ENCODE data around the gene FAM111B.
"Not testable (repeated sequence)": the region's sequence is repeated elsewhere in the genome, so short reads cannot be mapped to it uniquely, and the experiment has no call there.

Gene FAM111B

DNA sequence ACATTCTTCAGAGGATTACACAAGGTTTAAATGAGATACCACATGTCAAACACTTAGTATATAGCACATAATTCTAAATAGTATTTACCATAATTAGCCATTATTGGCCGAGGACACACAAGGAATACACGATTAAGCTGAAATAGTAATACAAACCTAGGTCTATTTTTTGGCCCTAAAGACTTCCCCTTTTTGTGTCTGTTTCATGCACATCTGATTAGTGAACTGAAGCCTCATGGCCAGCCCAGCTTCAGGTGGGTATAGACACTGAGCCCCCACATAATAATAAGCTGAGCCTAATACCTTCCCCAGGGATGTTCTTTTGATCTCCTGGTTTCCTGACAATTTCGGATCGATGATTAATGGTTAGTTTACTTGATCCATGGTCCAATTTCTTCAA, 18.9 kb upstream of the FAM111B start:
- peaks cover 49% of the 10 kb centered on the region for H3K4me1 Mint-ChIP-seq
- no peak overlapping the region for H3K4me3 Mint-ChIP-seq
- H3K36me3 Mint-ChIP-seq, result peaks cover 32% of the 10 kb centered on the region
- H3K27ac Mint-ChIP-seq, result peak overlapping the region; percentile 24
- ATAC-seq, result peak; percentile 76
- H3K27me3 Mint-ChIP-seq, result no peaks in the 10 kb centered on the region
- H3K9me3 Mint-ChIP-seq, result no peaks in the 10 kb centered on the region

DNA sequence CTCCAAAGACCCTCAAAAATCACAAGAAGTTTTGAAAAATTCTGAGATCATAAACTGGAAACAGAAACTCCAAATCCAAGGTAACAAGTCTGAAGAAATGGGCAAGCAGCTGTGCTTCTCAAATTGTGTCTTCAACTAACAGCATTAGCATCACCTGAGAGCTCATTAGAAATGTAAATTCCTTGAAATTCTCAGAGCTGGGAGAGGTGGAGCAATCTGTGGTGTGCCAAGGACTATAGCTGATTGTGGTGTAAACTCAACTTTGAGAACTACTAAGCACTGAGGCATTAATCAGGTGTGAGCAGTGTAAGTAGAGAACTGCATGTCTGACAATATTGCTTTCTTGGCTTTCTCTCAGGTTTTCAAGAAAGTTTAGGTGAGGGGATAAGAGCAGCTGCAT, 13.5 kb upstream of the FAM111B start:
- not testable (repeated sequence) for H3K27me3 Mint-ChIP-seq, ATAC-seq, H3K27ac Mint-ChIP-seq, H3K4me3 Mint-ChIP-seq, H3K9me3 Mint-ChIP-seq
- Mint-ChIP-seq H3K36me3 (peaks cover 60% of the 10 kb centered on the region), H3K4me1 (peaks cover 77% of the 10 kb centered on the region)

DNA sequence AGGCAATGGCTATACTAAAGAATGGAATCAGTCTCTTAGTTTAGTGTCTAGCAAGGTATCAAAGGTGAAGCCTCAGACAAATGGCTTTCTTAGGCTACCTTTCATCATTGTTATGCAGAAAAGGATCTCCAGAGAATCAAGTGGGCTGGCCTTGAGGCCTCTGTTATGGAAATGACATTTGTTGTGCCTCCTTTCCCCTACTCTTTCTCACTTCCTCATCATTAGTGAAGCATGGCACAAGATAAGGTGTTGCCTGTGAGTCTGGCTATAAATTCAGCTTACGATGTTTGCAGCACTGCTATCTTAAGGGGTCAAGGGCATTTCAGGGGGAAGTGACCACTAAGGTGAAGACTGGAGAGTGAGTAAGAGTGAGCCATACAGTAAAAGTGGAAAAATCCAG, 11.8 kb upstream of the FAM111B start:
- not testable (repeated sequence) for H3K27me3 Mint-ChIP-seq, H3K4me3 Mint-ChIP-seq, H3K9me3 Mint-ChIP-seq
- Mint-ChIP-seq H3K4me1 (peaks cover 80% of the 10 kb centered on the region), H3K27ac (peak overlapping the region; percentile 73), H3K36me3 (peaks cover 75% of the 10 kb centered on the region)
- ATAC-seq, result peak; percentile 96

DNA sequence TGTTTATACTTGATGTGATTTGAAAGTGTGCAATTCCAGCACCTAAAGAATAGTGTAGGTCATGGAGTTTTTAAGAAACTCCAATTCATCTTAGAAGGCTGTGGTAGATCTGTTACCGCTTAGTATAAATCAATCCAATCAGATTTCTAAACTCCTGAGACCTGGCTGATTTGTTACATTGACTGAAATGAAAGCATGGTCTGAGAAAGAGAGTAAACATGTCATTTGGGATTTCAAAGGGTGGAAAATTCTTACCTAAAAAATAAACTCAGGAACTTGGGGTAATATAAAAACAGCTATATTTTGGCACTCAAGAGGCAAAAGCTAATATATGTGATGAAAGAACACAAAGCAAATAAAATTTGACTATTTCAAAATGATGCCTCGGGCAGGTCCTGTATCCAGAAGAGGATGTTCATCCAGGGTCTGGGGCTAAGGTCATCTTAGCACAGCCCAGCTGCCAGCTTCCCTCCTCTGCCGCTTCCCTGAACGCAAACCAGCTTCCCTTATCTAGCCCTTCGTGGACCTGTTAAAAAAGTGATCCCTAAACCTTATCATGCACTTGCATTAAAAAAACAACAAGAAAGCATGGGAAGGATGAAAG, 11.0 kb upstream of the FAM111B start:
- H3K9me3 Mint-ChIP-seq, ATAC-seq, H3K27me3 Mint-ChIP-seq: not testable (repeated sequence)
- H3K27ac Mint-ChIP-seq, result peak overlapping the region; percentile 73
- H3K36me3 Mint-ChIP-seq, result peaks cover 83% of the 10 kb centered on the region
- H3K4me3 Mint-ChIP-seq, result peak overlapping the region; percentile 43
- H3K4me1 Mint-ChIP-seq, result peaks cover 86% of the 10 kb centered on the region

DNA sequence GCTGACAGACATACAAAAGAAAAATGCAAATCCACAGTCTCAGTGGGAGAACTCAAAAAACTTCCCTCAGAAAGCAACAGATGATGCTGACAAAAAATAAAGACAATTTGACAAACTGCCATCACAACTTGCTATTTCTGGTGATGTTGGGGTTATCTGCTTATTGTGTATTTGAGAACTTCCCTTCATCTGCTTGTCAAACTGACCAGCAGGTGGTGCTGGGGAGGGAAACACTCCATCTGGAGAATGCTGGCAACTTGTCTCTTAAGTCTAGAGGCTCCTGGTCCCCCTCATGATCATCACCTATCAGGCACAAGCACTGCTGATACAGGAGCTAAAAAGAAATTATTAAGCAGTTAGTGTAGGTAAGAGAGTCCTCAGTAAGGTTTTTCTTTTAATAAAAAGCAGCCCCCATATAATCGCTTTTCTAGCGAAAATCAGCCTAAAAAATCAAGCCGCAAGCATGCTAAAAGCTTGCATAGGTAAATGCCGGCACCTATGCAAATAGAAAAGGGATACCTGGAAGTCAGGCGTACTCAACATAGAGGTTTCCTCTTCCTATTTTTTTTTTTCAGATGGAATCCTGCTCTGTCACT, 9.8 kb upstream of the FAM111B start:
- ATAC-seq, result no peak
- Mint-ChIP-seq H3K4me1 (peaks cover 83% of the 10 kb centered on the region), H3K27ac (peak overlapping the region; percentile 73)

DNA sequence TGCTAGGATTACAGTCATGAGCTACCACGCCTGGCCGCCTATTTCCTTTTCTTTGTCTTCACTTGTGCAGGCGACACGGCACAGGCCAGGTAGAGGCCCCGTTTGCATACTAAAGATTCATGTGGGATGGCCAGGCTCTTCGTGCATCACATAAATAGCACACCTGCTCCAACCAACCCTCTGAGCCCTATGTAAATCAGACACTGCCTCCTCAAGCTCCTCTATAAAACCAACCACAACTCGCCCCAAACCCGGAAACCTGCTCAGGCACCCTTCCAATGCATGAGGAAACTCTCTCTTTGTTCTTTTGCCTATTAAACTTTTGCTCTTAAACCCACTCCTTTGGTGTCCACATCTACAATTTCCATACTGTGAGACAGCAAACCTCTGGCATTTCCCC, 9.1 kb upstream of the FAM111B start:
- not testable (repeated sequence) for H3K27me3 Mint-ChIP-seq, H3K9me3 Mint-ChIP-seq
- Mint-ChIP-seq H3K4me1 (peaks cover 80% of the 10 kb centered on the region), H3K4me3 (peak overlapping the region; percentile 69), H3K27ac (peak overlapping the region; percentile 73), H3K36me3 (peaks cover 70% of the 10 kb centered on the region)
- peak; percentile 22 for ATAC-seq

More for the DNA sequence above, 9.8 kb upstream of the FAM111B start:
- Mint-ChIP-seq H3K9me3 (peaks cover 9% of the 10 kb centered on the region), H3K36me3 (peaks cover 78% of the 10 kb centered on the region), H3K27me3 (no peaks in the 10 kb centered on the region), H3K4me3 (peak overlapping the region; percentile 69)

DNA sequence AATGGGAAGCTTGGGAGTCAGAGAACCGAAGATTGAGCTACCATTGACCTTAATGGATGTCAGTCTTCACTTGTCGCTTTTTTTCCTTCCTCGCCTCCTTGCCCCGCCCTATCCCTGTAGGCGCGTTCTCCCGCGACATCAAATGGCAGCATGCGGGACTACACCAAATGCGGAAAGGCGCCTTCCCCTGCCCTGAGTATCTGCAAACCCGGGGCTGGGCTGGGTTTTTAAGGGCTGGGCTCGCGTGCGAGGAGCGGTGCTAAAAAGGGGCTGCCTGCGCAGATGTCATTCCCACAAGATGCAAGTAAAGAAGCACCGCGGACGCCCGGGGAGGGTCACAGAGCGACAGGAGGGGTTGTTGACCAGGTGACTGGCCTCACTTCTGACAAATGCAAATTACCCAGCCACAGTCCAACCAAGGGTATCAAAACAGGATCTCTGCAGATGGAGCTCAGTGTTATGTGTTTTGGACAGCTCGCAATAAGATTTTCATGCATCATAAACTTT, 4.7 kb upstream of the FAM111B start:
- Mint-ChIP-seq H3K4me1 (peaks cover 83% of the 10 kb centered on the region), H3K4me3 (peak overlapping the region; percentile 90), H3K36me3 (peaks cover 35% of the 10 kb centered on the region), H3K27me3 (no peaks in the 10 kb centered on the region), H3K9me3 (peaks cover 7% of the 10 kb centered on the region), H3K27ac (peak overlapping the region; percentile 73)
- peak; percentile 96 for ATAC-seq

DNA sequence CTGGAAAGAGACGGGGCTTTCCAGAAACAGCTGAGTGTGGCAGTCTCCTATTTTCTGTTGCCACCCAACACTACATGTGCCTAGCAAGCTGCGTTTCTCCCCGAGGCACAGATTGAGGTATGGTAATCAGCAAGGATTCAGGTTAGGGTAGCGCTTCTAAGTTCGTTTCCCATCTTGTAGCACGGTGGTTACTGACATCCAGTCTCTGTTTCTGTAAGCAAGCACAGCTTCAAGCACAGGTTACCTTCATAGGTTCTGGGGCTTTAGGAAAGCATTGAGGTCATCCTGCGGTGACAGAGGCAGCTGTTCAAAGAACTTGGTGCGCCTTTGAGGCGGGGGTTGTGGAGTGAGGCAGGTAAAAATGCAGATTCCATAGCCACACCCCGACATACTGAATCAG, 684 bp downstream of the FAM111B start:
- Mint-ChIP-seq H3K27ac (peak overlapping the region; percentile 89), H3K4me3 (peak overlapping the region; percentile 81), H3K4me1 (peaks cover 66% of the 10 kb centered on the region)
- H3K9me3 Mint-ChIP-seq, H3K36me3 Mint-ChIP-seq, H3K27me3 Mint-ChIP-seq: not testable (repeated sequence)
- peak; percentile 57 for ATAC-seq

DNA sequence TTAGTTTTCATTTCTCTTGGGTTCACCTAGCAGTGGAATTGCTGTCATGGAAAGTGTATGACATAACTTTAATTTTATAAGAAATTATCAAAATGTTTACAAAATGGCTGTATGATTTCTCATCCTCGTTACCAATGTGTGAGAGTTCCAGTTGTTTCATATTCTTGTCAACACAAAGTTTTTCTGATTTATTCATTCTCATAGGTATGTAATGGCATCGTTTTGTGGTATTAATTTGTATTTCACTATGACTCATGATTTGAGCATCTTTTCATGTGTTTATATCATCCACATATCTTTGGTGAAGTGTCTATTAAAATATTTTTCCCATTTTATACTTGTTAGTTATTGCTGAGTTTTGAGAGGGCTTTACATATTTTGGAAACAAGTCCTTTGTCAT, 5.5 kb downstream of the FAM111B start:
- no peak for ATAC-seq
- Mint-ChIP-seq H3K9me3 (peaks cover 3% of the 10 kb centered on the region), H3K27ac (no peak overlapping the region), H3K4me3 (no peak overlapping the region), H3K27me3 (no peaks in the 10 kb centered on the region), H3K36me3 (peaks cover 44% of the 10 kb centered on the region), H3K4me1 (peaks cover 22% of the 10 kb centered on the region)

DNA sequence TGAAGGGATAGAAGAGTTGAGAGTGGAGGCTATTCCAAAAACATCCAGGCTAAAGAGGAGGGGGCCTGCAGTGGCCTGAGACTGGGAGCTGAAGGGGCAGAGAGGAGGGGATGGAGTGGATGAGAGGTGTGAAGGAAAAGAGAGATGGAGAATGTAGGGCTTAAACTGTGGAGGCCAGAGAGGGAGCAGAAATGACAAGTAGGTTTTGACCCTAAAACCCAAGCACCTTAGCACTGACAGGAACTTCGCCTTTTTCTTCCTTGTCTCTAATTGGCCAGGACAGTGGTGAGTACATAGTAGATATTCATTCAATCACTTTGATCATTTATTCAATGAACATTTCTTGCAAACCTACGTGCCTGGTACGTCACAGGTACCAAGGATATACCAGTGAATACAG, 7.3 kb downstream of the FAM111B start:
- H3K4me1 Mint-ChIP-seq, result peaks cover 3% of the 10 kb centered on the region
- peaks cover 61% of the 10 kb centered on the region for H3K36me3 Mint-ChIP-seq
- H3K9me3 Mint-ChIP-seq, result peaks cover 8% of the 10 kb centered on the region
- ATAC-seq, result no peak
- no peaks in the 10 kb centered on the region for H3K27me3 Mint-ChIP-seq
- no peak overlapping the region for H3K4me3 Mint-ChIP-seq
- no peak overlapping the region for H3K27ac Mint-ChIP-seq

DNA sequence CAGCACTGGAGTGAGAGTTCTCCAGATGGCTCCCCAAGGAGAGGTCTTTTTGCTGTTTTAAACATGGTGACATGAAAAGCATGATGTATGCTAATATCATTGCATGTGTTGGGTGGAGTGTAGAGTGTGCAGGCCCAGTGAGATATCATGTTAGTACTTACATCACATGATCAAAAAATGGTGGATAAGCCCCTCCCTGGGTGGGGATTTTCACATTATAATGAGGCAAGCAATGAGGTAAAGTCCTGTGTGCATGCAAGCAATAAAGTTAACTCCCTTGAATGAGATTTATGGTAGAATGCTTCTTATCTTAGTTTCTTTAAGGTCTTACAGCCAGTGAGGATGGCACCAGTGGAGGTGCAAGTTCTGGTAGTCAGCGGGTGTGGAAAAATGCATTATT, 8.5 kb downstream of the FAM111B start:
- H3K4me3 Mint-ChIP-seq, result no peak overlapping the region
- H3K27ac Mint-ChIP-seq, result no peak overlapping the region
- H3K27me3 Mint-ChIP-seq, result no peaks in the 10 kb centered on the region
- ATAC-seq, result no peak
- peaks cover 65% of the 10 kb centered on the region for H3K36me3 Mint-ChIP-seq
- H3K4me1 Mint-ChIP-seq, result no peaks in the 10 kb centered on the region
- H3K9me3 Mint-ChIP-seq, result peaks cover 8% of the 10 kb centered on the region

DNA sequence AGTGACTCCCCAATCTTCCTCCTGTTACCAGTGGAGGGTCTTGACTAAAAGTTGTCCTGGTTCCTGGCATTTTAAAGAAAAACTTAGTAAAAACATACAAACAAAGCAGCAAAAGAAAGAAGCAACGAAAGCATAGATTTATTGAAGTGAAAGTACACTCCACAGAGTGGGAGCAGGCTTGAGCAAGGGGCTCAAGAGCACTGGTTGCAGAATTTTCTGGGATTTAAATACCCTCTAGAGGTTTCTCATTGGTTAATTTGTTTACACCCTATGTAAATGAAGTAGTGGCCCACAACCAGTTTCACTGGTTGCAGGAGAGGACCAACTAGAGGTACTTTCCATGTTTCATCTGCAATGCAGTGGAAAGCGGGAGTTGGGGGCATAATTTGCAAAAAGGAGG, 10.7 kb downstream of the FAM111B start:
- Mint-ChIP-seq H3K4me3 (no peak overlapping the region), H3K9me3 (peaks cover 13% of the 10 kb centered on the region), H3K27me3 (no peaks in the 10 kb centered on the region), H3K27ac (no peak overlapping the region), H3K4me1 (no peaks in the 10 kb centered on the region), H3K36me3 (peaks cover 75% of the 10 kb centered on the region)
- ATAC-seq, result no peak

DNA sequence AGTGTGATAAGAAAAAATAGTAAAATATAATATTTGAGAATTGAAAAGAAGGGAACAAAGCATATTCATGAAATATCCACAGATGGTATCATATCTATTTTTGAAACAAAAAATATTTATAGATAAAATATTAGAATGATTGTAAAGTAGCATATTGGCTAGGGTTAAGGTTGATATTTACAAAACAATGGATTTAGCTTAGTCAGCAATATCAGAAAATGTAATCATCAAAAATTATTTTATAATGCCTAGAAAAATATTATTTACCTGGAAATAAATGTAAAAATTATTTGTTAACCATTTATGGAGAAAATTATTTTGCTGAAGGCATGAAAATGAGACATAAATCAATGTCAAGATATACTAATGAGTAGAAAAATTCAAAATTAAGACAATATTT, 12.8 kb downstream of the FAM111B start:
- no peaks in the 10 kb centered on the region for H3K4me1 Mint-ChIP-seq
- peaks cover 68% of the 10 kb centered on the region for H3K36me3 Mint-ChIP-seq
- H3K9me3 Mint-ChIP-seq, result peaks cover 10% of the 10 kb centered on the region
- H3K27ac Mint-ChIP-seq, result no peak overlapping the region
- no peak overlapping the region for H3K4me3 Mint-ChIP-seq
- H3K27me3 Mint-ChIP-seq, result no peaks in the 10 kb centered on the region
- ATAC-seq, result no peak

DNA sequence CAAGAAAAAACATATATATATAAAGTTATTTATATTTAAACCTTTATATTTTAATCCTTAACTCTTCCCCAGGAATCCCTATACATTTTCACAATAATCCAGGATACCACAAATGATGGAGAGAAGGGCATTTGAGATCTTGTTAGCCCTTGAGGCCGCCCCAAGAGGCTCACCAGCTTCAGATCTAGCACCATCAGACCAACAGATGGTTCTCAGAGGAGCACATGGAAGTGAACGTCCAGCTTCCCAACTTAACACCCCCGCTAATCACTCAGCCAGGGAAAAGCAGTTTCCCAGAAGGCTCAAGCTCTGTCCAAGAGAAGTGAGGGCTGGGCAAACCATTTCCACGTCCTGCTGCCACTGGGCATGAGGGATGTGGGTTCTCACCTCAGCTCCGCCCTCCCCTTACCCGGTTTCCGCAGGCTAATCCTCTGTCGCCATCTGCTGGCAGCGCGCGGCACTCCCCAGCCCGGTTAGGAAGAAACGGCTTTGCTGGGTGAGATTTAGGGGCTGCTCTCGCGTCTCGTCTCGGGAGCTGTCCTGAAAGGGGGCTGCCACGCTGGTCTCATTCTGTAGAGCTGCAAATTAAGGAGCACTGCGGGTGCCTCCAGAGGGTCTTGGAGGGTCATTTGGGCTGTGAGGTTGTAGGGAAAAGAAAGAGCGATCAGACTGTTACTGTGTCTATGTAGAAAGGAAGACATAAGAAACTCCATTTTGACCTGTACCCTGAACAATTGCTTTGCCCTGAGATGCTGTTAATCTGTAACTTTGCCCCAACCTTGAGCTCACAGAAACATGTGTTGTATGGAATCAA, 28.8 kb downstream of the FAM111B start:
- Mint-ChIP-seq H3K27me3 (no peaks in the 10 kb centered on the region), H3K27ac (peak overlapping the region; percentile 48), H3K36me3 (peaks cover 37% of the 10 kb centered on the region), H3K9me3 (peaks cover 9% of the 10 kb centered on the region), H3K4me1 (peaks cover 12% of the 10 kb centered on the region), H3K4me3 (peak overlapping the region; percentile 55)
- peak; percentile 97 for ATAC-seq

DNA sequence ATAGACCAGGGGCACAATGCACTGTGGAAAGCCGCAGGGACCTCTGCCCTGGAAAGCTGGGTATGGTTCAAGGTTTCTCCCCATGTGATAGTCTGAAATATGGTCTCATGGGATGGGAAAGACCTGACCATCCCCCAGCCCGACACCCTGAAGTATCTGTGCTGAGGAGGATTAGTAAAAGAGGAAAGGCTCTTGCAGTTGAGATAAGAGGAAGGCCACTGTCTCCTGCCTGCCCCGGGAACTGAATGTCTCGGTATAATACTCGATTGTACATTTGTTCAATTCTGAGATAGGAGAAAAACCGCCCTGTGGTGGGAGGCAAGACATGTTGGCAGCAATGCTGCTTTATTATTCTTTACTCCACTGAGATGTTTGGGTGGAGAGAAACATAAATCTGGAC, 29.5 kb downstream of the FAM111B start:
- H3K9me3 Mint-ChIP-seq, H3K27me3 Mint-ChIP-seq, ATAC-seq, H3K4me3 Mint-ChIP-seq: not testable (repeated sequence)
- Mint-ChIP-seq H3K27ac (peak overlapping the region; percentile 48), H3K36me3 (peaks cover 30% of the 10 kb centered on the region), H3K4me1 (peaks cover 19% of the 10 kb centered on the region)
